ENCODE results near the gene ANKLE1. TPM values are rescaled to one million over a fixed set of nuclear protein-coding genes. Genes with fewer than 3 reads are reported as not detected.

The ANKLE1 gene
- total RNA-seq, 2 experiments from 2014 or later = 8.6 to 8.8 TPM

GRCh38 chr19:17256130-17256529 is 25.6 kb upstream of the ANKLE1 start:
- CTCF ChIA-PET = interaction anchor here (0.6 to 1.6 kb wide), 2 partner anchors 71 to 193 kb away, joined by 3 to 4 read pairs; no protein-coding TSS in a partner anchor
- Mint-ChIP-seq H3K36me3 (ENCODE audit: low read depth) (no peaks in the 10 kb centered on the region), H3K9me3 (no peaks in the 10 kb centered on the region), H3K4me3 (no peak overlapping the region), H3K4me1 (ENCODE audit: low read depth) (peaks cover 5% of the 10 kb centered on the region), H3K27me3 (ENCODE audit: low read depth) (no peaks in the 10 kb centered on the region), H3K27ac (no peak overlapping the region)
- intact Hi-C loops (cut with micrococcal nuclease) = no loop called here
- DNase-seq = no peak

DNA sequence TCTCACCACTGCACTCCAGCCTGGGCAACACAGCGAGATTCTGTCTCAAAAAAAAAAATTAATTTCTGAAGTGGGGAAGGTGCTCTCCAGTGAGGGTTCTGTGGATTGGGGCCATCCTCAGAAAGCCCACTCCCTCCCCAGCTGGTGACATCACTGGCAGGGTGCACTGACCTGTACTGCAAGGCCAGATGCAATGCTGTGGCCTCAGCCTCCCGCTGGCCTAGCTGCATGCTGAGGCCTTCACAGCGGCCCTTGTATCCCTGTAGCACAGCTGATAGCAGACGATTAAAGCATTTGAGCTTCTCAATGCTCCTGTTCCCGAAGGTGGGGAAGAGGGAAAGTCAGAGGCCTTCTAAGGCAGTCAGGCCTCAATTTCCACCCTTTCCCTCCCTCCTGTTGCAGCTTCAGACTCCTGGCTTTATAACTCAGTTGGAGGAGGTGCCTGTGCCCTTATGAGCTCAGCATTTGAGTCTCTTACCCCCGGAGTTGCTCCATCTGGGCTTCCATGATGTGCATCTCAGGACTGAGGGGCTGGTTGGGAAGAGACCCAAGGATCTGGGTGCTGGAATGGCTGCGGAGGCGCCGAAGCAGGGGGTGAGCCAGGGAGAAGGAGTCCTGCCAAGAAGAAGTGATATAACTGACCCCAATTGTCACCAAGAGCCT is 22.5 kb upstream of the ANKLE1 start:
- CTCF ChIA-PET = interaction anchor here (0.6 to 6.0 kb wide), 10 partner anchors 9 to 190 kb away, joined by 3 to 59 read pairs (median 4); partner anchors contain the start of gene ANKLE1
- Mint-ChIP-seq H3K27me3 (ENCODE audit: low read depth) (no peaks in the 10 kb centered on the region), H3K27ac (no peak overlapping the region), H3K9me3 (no peaks in the 10 kb centered on the region), H3K4me1 (ENCODE audit: low read depth) (peaks cover 5% of the 10 kb centered on the region), H3K36me3 (ENCODE audit: low read depth) (no peaks in the 10 kb centered on the region), H3K4me3 (no peak overlapping the region)
- no peak for DNase-seq
- intact Hi-C loops (cut with micrococcal nuclease) = no loop called here

DNA sequence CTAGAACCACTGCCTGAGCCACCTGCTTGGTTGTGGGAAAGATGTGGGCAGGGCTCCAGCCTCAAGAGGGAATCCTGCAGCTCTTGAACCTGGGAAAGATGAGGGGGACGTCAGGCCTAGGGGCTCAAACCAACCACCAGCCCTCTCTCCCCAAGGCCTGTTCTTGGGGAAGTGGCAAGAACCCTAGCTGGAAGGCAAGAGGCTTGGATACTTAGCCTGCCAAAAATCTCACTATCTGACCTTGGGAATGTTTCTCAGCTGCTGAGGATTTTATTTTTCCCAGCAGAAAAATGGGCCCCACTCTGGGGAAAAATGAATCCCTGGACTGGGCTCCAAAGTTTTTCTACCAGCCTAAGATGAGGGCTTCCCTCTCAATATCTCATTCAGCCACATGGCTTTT is 21.8 kb upstream of the ANKLE1 start:
- H3K36me3 Mint-ChIP-seq (ENCODE audit: low read depth) = no peaks in the 10 kb centered on the region
- intact Hi-C loops (cut with micrococcal nuclease) = loop anchor here (1.0 kb wide), 1 partner anchor 193 kb away; no protein-coding TSS in a partner anchor
- DNase-seq = no peak
- CTCF ChIA-PET = interaction anchor here (0.6 to 6.0 kb wide), 14 partner anchors 10 to 211 kb away, joined by 3 to 59 read pairs (median 5); partner anchors contain the start of gene ANKLE1
- peaks cover 10% of the 10 kb centered on the region for H3K4me1 Mint-ChIP-seq (ENCODE audit: low read depth)
- H3K27ac Mint-ChIP-seq = no peak overlapping the region
- H3K9me3 Mint-ChIP-seq = no peaks in the 10 kb centered on the region
- no peaks in the 10 kb centered on the region for H3K27me3 Mint-ChIP-seq (ENCODE audit: low read depth)
- no peak overlapping the region for H3K4me3 Mint-ChIP-seq

DNA sequence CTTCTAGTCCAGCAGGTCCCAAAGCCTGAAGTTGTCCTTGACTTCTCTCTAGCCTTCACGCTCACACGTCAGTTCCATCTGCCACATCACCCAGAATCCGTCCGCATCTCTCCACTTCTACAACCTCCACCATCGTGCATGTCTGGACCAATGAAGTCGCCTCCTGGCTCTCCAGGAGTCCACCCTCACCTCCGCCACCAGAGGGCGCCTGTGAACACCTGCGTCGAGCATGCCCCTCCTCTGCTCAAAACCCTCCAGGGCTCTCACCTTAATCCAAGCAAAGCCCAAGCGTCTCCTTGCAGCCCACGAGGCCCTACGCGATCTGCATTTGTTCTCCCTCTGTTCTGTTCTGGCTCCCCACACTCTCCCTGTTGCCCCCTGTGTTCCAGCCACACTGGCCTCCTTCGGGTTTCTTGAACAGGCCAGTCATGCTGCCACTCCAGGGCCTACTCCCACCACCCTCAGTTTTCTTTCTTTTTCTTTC is 20.8 kb upstream of the ANKLE1 start:
- Mint-ChIP-seq H3K27ac (no peak overlapping the region), H3K27me3 (ENCODE audit: low read depth) (no peaks in the 10 kb centered on the region), H3K4me3 (no peak overlapping the region), H3K9me3 (no peaks in the 10 kb centered on the region), H3K4me1 (ENCODE audit: low read depth) (peaks cover 10% of the 10 kb centered on the region), H3K36me3 (ENCODE audit: low read depth) (no peaks in the 10 kb centered on the region)
- CTCF ChIA-PET = interaction anchor here (0.6 to 6.0 kb wide), 15 partner anchors 18 to 403 kb away, joined by 3 to 59 read pairs (median 4); partner anchors contain the start of gene ANKLE1
- intact Hi-C loops (cut with micrococcal nuclease) = loop anchor here (1.0 kb wide), 2 partner anchors 21 to 194 kb away; no protein-coding TSS in a partner anchor
- peak; percentile 95 for DNase-seq

- Mint-ChIP-seq H3K27ac (no peak overlapping the region), H3K4me3 (no peak overlapping the region), H3K4me1 (ENCODE audit: low read depth) (peaks cover 17% of the 10 kb centered on the region), H3K27me3 (ENCODE audit: low read depth) (no peaks in the 10 kb centered on the region), H3K36me3 (ENCODE audit: low read depth) (no peaks in the 10 kb centered on the region), H3K9me3 (no peaks in the 10 kb centered on the region)
- no peak for DNase-seq
- CTCF ChIA-PET = interaction anchor here (0.6 to 6.0 kb wide), 2 partner anchors 19 to 186 kb away, joined by 4 to 59 read pairs; partner anchors contain the start of gene ANKLE1
- intact Hi-C loops (cut with micrococcal nuclease) = no loop called here
These were observed 19.1 kb upstream of the ANKLE1 start for GRCh38 chr19:17262557-17262956.

DNA sequence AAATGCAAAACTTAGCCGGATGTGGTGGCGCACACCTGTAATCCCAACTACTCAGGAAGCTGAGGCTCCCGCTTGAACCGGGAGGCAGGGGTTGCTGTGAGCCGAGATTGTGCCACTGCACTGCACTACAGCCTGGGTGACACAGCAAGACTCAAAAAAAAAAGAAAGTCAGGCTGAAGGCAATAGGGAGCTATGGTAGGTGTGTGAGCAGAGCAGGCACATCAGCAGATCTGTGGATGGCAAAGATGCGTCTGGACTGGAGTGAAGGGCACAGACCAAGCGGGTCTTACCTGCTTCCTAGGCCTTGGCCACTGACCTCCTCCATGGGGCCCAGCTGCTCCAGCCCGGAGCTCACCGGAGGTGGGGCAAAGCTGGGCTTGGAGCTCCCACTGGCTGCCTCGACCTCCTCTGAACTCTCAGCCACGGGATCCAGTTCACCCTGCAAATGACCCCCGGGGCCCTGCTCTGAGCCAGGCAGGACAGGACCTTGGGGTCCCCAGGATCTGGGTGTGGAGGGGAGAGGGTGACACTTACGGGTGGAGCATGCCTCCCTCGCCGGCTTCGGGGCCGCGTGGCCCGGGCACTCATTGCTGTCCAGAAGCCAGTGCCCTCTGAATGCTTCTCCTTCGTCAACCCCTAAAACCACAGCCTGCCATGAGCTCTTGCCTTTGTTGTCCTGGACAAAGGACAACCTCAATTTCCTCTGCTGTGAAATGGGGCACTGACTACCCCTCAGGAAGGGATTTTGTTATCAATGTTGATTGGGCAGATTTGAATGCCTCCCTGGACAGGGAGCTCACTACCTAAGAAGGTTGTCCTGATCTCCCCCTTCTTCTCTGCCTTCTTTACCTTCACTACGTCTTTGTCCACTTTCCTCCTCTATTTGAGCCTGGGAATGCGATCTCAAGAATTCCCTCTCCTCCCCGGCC is 17.7 kb upstream of the ANKLE1 start:
- CTCF ChIA-PET = interaction anchor here (0.6 to 5.3 kb wide), 4 partner anchors 15 to 202 kb away, joined by 3 to 38 read pairs (median 4); partner anchors contain the start of gene ANKLE1
- H3K4me3 Mint-ChIP-seq = no peak overlapping the region
- H3K4me1 Mint-ChIP-seq (ENCODE audit: low read depth) = peaks cover 25% of the 10 kb centered on the region
- H3K9me3 Mint-ChIP-seq = no peaks in the 10 kb centered on the region
- no peaks in the 10 kb centered on the region for H3K27me3 Mint-ChIP-seq (ENCODE audit: low read depth)
- DNase-seq = no peak
- H3K36me3 Mint-ChIP-seq (ENCODE audit: low read depth) = no peaks in the 10 kb centered on the region
- H3K27ac Mint-ChIP-seq = peak overlapping the region; percentile 32
- intact Hi-C loops (cut with micrococcal nuclease) = no loop called here

DNA sequence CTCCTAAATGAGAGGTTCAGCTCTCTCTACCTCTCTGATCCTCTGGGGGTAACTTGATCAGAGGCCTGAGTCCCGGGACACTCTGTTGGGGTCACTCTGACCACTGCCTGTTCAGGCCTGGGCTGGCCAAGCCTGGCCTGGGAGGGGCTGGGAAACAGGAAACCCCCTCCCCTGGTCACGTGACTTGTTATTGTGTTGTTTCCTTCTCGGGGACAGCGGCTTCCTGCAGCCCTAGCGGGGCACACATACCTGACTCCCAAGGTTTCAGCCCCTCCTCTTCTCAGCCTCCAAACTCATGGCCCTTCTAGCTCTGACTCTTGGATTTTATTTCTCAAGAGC is 17.1 kb upstream of the ANKLE1 start, which contains the start of gene USHBP1:
Gene USHBP1 (minus strand): TSS at position 105 of the 339 bp plus-strand sequence. CDS start 446 bp downstream, outside the sequence.
- no peak within 1 kb of the TSS for H3K4me3 Mint-ChIP-seq
- H3K9me3 Mint-ChIP-seq = no peaks in the 10 kb centered on the region
- H3K4me1 Mint-ChIP-seq (ENCODE audit: low read depth) = peaks cover 25% of the 10 kb centered on the region
- no peaks in the 10 kb centered on the region for H3K27me3 Mint-ChIP-seq (ENCODE audit: low read depth)
- no peak for DNase-seq
- peaks cover 1% of the 10 kb centered on the region for H3K36me3 Mint-ChIP-seq (ENCODE audit: low read depth)
- CTCF ChIA-PET = interaction anchor here (0.9 to 5.3 kb wide), 3 partner anchors 16 to 201 kb away, joined by 3 to 38 read pairs (median 4); partner anchors contain the start of gene ANKLE1
- H3K27ac Mint-ChIP-seq = peak within 1 kb of the TSS; percentile 36
- intact Hi-C loops (cut with micrococcal nuclease) = no loop called here

GRCh38 chr19:17266026-17266425 is 15.7 kb upstream of the ANKLE1 start:
- no peaks in the 10 kb centered on the region for H3K9me3 Mint-ChIP-seq
- intact Hi-C loops (cut with micrococcal nuclease) = loop anchor here (2.0 to 5.0 kb wide), 2 partner anchors 191 to 439 kb away; partner anchors contain the start of genes HAUS8, MYO9B and SIN3B
- peaks cover 6% of the 10 kb centered on the region for H3K36me3 Mint-ChIP-seq (ENCODE audit: low read depth)

DNA sequence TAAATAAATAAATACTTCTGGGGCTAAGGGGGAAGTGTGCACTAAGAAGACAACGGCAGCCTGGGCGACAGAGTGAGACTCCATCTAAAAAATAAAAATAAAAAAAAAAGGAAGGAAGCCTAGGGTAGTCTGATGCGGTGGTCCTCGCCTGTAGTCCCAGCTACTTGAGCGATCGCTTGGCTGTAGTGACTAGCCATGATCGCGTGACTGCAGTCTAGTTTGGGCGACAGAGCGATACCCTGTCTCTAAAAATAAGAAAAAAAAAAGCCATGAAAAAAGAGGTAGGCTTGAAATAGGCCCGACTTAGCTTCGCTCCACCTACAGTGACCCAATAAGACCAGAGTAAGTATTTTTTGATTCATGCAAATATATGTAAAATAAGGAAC is 15.1 kb upstream of the ANKLE1 start:
- H3K4me3 Mint-ChIP-seq = peak overlapping the region; percentile 87
- intact Hi-C loops (cut with micrococcal nuclease) = loop anchor here (2.0 to 5.0 kb wide), 2 partner anchors 192 to 439 kb away; partner anchors contain the start of genes HAUS8, MYO9B and SIN3B

More at GRCh38 chr19:17266026-17266425, 15.7 kb upstream of the ANKLE1 start:
- Mint-ChIP-seq H3K27me3 (ENCODE audit: low read depth) (no peaks in the 10 kb centered on the region), H3K4me1 (ENCODE audit: low read depth) (peaks cover 21% of the 10 kb centered on the region), H3K4me3 (no peak overlapping the region), H3K27ac (no peak overlapping the region)
- DNase-seq = no peak
- CTCF ChIA-PET = interaction anchor here (0.6 to 5.3 kb wide), 4 partner anchors 12 to 310 kb away, joined by 3 to 38 read pairs (median 4); partner anchors contain the start of gene ANKLE1

DNA sequence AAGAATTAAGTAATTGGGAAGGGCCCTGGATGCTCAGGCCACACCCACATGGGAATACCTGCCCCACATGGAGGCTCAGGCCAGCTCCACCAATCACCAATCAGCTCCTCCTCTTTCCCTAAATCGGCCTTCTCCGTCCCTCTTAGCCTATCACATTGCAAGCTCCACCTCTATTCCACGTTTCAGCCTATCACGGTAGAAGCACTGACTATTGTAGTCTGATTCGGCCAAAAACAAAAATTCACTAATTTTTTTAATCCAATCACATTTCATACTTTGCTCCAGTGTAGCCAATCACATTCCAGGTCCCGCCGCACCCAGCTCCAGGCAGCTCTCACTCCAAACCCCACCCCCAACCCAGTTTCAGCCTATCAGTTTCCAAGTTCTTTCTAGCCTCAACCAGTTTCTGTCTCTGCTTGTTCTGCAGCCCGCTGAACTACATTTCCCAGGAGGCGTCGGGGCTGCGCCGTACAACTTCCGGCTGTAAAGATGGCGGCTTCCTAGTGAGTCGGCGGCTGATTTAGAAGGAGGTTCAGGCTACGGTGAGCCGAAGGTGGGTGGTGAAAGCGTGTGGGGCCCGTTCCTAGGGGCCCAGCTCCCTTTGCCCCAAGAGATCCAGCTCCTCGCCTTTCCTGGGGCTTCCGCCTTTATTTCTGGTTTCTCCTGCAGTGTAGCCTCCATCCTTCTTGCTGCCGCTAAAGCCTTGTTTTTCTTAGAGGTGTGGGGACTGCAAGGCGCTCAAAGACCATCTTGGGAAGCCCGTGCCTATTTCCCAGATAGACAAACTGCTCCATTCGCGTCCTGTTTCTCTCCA is 14.5 kb upstream of the ANKLE1 start, which contains the start of gene BABAM1:
Gene BABAM1 (plus strand): TSS at position 469 of the 814 bp plus-strand sequence. CDS start 1,364 bp downstream, outside the sequence.
- intact Hi-C loops (cut with micrococcal nuclease) = loop anchor here (1.0 to 5.0 kb wide), 8 partner anchors 21 to 440 kb away; partner anchors contain the start of genes GTPBP3, HAUS8, MRPL34 and MYO9B
- DNase-seq = peak; percentile 99
- CTCF ChIA-PET = interaction anchor here (0.5 to 5.3 kb wide), 9 partner anchors 9 to 212 kb away, joined by 3 to 38 read pairs (median 3); partner anchors contain the start of genes ANKLE1 and DDA1
- Mint-ChIP-seq H3K4me1 (ENCODE audit: low read depth) (peaks cover 20% of the 10 kb centered on the region), H3K36me3 (ENCODE audit: low read depth) (peaks cover 9% of the 10 kb centered on the region), H3K9me3 (no peaks in the 10 kb centered on the region), H3K27me3 (ENCODE audit: low read depth) (no peaks in the 10 kb centered on the region), H3K27ac (peak within 1 kb of the TSS; percentile 85), H3K4me3 (peak within 1 kb of the TSS; percentile 87)

More for the DNA sequence above, 15.1 kb upstream of the ANKLE1 start:
- Mint-ChIP-seq H3K27me3 (ENCODE audit: low read depth) (no peaks in the 10 kb centered on the region), H3K4me1 (ENCODE audit: low read depth) (peaks cover 20% of the 10 kb centered on the region), H3K9me3 (no peaks in the 10 kb centered on the region), H3K27ac (peak overlapping the region; percentile 85), H3K36me3 (ENCODE audit: low read depth) (peaks cover 9% of the 10 kb centered on the region)
- CTCF ChIA-PET = interaction anchor here (0.8 to 5.3 kb wide), 6 partner anchors 9 to 119 kb away, joined by 3 to 38 read pairs (median 4); partner anchors contain the start of gene ANKLE1
- DNase-seq = no peak

Data from activated naive CD4-positive, alpha-beta T cell treated with anti-CD3 and anti-CD28 coated beads for 36 hours (primary cell).